Right atrium auricular region (tissue), 2 donors: ENCODE measurements around the gene S100A12. TPM values are rescaled to one million over a fixed set of nuclear protein-coding genes. Genes with fewer than 3 reads are reported as not detected.

Source experiments
- DNase-seq: peaks from one replicate; pipeline ENCODE4 v3.0.0-alpha.2; 2019; ENCODE audit warnings: low spot score
- H3K27ac ChIP-seq, 2 donors: fragments of 200-600 bp; sonication (generic); 1 replicate in 1 of 2; 2 replicates in 1 of 2; pipeline ENCODE4 v1.5.1; 2016 to 2019
- H3K27me3 ChIP-seq, 2 donors: fragments of 200-600 bp; sonication (generic); one replicate each; pipeline versions ENCODE4 v1.5.1 to v1.6.0; 2017 to 2019
- H3K36me3 ChIP-seq: fragments of 200-600 bp; sonication (generic); one replicate; pipeline ENCODE4 v1.5.1; 2016
- H3K4me1 ChIP-seq, 2 donors: fragments of 200-600 bp; sonication (generic); one replicate each; pipeline versions ENCODE4 v1.5.1 to v1.6.0; 2017 to 2019
- H3K4me3 ChIP-seq, 2 donors: fragments of 200-600 bp; sonication (generic); 1 replicate in 1 of 2; 2 replicates in 1 of 2; pipeline ENCODE4 v1.5.1; 2017 to 2019; ENCODE audit warnings: mild to moderate bottlenecking in 1 of 2, moderate library complexity in 1 of 2
- H3K9me3 ChIP-seq, 2 donors: fragments of 200-600 bp; sonication (generic); one replicate each; pipeline ENCODE4 v1.5.1; 2019
- total RNA-seq, 2 donors: library from RNA; depleted of rRNA; stranded (reverse); fragments of >200 nt; gene quantifications; one replicate each; pipeline ENCODE4 v1.1.0, GENCODE V29; 2016
- TF ChIP-seq, protein P1 (sequence below), 2 donors: fragments of 200-600 bp; sonication (generic); IDR thresholded peaks; one replicate each; pipeline ENCODE4 v1.5.1; 2019; ENCODE audit warnings: antibody characterized with exemption in 2 of 2

The S100A12 gene
- total RNA-seq, 2 donors from 2014 or later = 5.5 to 5.7 TPM

DNA sequence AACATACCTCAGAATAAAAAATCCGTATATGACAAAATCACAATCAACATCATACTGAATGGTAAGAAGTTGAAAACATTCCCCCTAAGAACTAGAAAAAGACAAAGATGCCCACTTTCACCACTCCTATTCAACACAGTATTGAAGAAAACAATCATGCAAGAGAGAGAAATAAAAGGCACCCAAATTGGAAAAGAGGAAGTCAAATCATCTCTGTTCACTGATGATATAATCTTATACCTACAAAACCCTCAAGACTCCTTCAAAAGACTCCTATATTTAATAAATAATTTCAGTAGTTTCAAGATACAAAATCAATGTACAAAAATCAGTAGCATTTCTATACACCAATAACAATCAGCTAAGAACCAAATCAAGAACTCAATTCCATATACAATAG lies 41.5 kb downstream of the S100A12 start:
- Histone ChIP-seq H3K9me3 (peaks cover 5 to 19% of the 10 kb centered on the region in 2 donors), H3K4me3 (no peak overlapping the region), H3K27ac (no peak overlapping the region), H3K4me1 (no peaks in the 10 kb centered on the region), H3K36me3 (no peaks in the 10 kb centered on the region), H3K27me3 (no peaks in the 10 kb centered on the region)
- no peak for DNase-seq
- TF ChIP-seq, protein P1, sequence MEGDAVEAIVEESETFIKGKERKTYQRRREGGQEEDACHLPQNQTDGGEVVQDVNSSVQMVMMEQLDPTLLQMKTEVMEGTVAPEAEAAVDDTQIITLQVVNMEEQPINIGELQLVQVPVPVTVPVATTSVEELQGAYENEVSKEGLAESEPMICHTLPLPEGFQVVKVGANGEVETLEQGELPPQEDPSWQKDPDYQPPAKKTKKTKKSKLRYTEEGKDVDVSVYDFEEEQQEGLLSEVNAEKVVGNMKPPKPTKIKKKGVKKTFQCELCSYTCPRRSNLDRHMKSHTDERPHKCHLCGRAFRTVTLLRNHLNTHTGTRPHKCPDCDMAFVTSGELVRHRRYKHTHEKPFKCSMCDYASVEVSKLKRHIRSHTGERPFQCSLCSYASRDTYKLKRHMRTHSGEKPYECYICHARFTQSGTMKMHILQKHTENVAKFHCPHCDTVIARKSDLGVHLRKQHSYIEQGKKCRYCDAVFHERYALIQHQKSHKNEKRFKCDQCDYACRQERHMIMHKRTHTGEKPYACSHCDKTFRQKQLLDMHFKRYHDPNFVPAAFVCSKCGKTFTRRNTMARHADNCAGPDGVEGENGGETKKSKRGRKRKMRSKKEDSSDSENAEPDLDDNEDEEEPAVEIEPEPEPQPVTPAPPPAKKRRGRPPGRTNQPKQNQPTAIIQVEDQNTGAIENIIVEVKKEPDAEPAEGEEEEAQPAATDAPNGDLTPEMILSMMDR (IDR thresholded peaks at IDR 0.05) = no peak

DNA sequence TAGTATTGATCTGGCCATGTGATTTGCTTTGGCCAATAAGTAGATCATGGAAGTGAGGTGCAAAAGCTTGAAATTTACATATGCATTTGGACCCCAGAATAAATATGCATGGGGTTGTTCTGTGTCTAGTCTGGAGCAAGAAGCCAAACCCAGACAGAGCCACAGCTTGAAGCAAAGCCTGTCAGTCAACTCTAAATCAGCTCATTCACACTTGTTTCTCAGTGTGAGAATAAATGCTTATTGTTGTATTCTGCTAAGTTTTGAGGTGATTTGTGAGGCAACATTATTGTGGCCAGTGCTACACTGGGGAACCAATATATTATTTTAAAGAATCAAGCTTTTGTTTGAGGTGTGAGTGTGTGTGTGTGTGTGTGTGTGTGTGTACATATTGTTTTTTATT lies 50.5 kb downstream of the S100A12 start:
- Histone ChIP-seq H3K27me3 (no peaks in the 10 kb centered on the region), H3K36me3 (no peaks in the 10 kb centered on the region), H3K9me3 (peaks cover 0 to 61% of the 10 kb centered on the region in 2 donors), H3K4me3 (no peak overlapping the region), H3K27ac (no peak overlapping the region), H3K4me1 (no peaks in the 10 kb centered on the region)
- DNase-seq = no peak
- TF ChIP-seq, protein P1 (IDR thresholded peaks at IDR 0.05) = no peak

Other genes starting within 250 kb of the S100A12 start
- not detected for gene SPRR2G, start 224.7 kb downstream of the S100A12 start, total RNA-seq
- not detected for gene LELP1, start 172.2 kb downstream of the S100A12 start, total RNA-seq
- gene PRR9, start 158.0 kb downstream of the S100A12 start, total RNA-seq = 1 to 10 TPM; 1.2 to 1.9 TPM
- gene LORICRIN, start 115.9 kb downstream of the S100A12 start, total RNA-seq = not detected
- not detected for gene PGLYRP3, start 62.7 kb downstream of the S100A12 start, total RNA-seq
- gene PGLYRP4, start 26.8 kb downstream of the S100A12 start, total RNA-seq = not detected
- gene S100A9, start 17.8 kb downstream of the S100A12 start, total RNA-seq = 100 to 1,000 TPM in 1 of 2 donors, 10 to 100 TPM in 1; 65.7 to 199 TPM
- gene S100A8, start 15.5 kb upstream of the S100A12 start, total RNA-seq = 10 to 100 TPM; 19.1 to 37.1 TPM
- gene S100A7A, start 40.9 kb upstream of the S100A12 start, total RNA-seq = not detected
- not detected for gene S100A7, start 85.0 kb upstream of the S100A12 start, total RNA-seq
- gene S100A6, start 160.4 kb upstream of the S100A12 start, total RNA-seq = 100 to 1,000 TPM; 156 to 324 TPM
- not detected for gene S100A5, start 165.3 kb upstream of the S100A12 start, total RNA-seq
- 100 to 1,000 TPM; 144 to 156 TPM for gene S100A4, start 170.2 kb upstream of the S100A12 start, total RNA-seq
- 1 to 10 TPM; 1.8 to 3.4 TPM for gene S100A3, start 173.6 kb upstream of the S100A12 start, total RNA-seq
- gene S100A2, start 190.2 kb upstream of the S100A12 start, total RNA-seq = not detected
- gene S100A16, start 237.5 kb upstream of the S100A12 start, total RNA-seq = 10 to 100 TPM; 62.7 to 85.1 TPM
- 1 to 10 TPM in 1 of 2 donors, under 1 TPM in 1; 0.55 to 2.4 TPM for gene S100A14, start 240.7 kb upstream of the S100A12 start, total RNA-seq